Right atrium auricular region (tissue), 2 donors: ENCODE measurements around the gene CC2D2A. TPM values are rescaled to one million over a fixed set of nuclear protein-coding genes. Genes with fewer than 3 reads are reported as not detected.

Experiments
- DNase-seq: peaks from one replicate; pipeline ENCODE4 v3.0.0-alpha.2; 2019; ENCODE audit warnings: low spot score
- H3K27ac ChIP-seq, 2 donors: fragments of 200-600 bp; sonication (generic); 1 replicate in 1 of 2; 2 replicates in 1 of 2; pipeline ENCODE4 v1.5.1; 2016 to 2019
- H3K27me3 ChIP-seq, 2 donors: fragments of 200-600 bp; sonication (generic); one replicate each; pipeline versions ENCODE4 v1.5.1 to v1.6.0; 2017 to 2019
- H3K36me3 ChIP-seq: fragments of 200-600 bp; sonication (generic); one replicate; pipeline ENCODE4 v1.5.1; 2016
- H3K4me1 ChIP-seq, 2 donors: fragments of 200-600 bp; sonication (generic); one replicate each; pipeline versions ENCODE4 v1.5.1 to v1.6.0; 2017 to 2019
- H3K4me3 ChIP-seq, 2 donors: fragments of 200-600 bp; sonication (generic); 1 replicate in 1 of 2; 2 replicates in 1 of 2; pipeline ENCODE4 v1.5.1; 2017 to 2019; ENCODE audit warnings: mild to moderate bottlenecking in 1 of 2, moderate library complexity in 1 of 2
- H3K9me3 ChIP-seq, 2 donors: fragments of 200-600 bp; sonication (generic); one replicate each; pipeline ENCODE4 v1.5.1; 2019
- CTCF ChIP-seq, 2 donors: fragments of 200-600 bp; sonication (generic); IDR thresholded peaks; one replicate each; pipeline ENCODE4 v1.5.1; 2019; ENCODE audit warnings: antibody characterized with exemption in 2 of 2
- total RNA-seq, 2 donors: library from RNA; depleted of rRNA; stranded (reverse); fragments of >200 nt; gene quantifications; one replicate each; pipeline ENCODE4 v1.1.0, GENCODE V29; 2016

Gene CC2D2A
- total RNA-seq, 2 donors from 2014 or later: 6.1 to 8.0 TPM

DNA sequence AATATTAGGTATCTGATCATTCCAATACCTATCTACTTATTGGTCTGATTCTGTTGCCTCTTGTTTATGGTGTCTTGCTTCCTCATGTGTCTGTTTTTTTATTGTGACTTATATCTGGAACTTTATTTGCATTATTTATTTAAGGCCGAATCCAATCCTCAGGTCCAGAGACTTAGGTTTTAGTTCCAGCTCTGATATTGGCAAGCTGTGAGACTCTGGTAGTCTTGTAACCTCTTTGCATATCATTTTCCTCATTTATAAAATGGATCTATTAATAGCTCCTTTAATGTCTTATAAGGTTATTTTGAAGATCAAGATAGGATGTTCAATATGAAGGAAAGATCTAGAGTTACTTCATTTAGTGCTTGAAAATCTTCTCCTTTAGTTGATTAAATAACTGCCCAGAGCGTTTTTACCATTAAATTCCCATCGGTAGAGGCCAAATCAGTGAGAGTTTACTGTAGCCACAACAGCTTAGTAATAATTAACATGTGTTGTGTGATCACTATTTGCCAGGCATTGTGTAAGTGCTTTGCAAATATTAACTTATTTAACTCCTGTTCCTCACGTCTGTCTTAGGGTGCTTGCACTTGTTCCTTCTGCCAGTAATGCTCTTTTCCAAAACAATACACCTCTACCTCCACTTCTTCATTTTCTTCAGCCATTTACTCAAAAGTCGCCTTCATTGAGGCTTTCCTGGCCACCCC lies 82.2 kb downstream of the CC2D2A start:
- TF ChIP-seq CTCF (IDR thresholded peaks at IDR 0.05): no peak
- DNase-seq: no peak

DNA sequence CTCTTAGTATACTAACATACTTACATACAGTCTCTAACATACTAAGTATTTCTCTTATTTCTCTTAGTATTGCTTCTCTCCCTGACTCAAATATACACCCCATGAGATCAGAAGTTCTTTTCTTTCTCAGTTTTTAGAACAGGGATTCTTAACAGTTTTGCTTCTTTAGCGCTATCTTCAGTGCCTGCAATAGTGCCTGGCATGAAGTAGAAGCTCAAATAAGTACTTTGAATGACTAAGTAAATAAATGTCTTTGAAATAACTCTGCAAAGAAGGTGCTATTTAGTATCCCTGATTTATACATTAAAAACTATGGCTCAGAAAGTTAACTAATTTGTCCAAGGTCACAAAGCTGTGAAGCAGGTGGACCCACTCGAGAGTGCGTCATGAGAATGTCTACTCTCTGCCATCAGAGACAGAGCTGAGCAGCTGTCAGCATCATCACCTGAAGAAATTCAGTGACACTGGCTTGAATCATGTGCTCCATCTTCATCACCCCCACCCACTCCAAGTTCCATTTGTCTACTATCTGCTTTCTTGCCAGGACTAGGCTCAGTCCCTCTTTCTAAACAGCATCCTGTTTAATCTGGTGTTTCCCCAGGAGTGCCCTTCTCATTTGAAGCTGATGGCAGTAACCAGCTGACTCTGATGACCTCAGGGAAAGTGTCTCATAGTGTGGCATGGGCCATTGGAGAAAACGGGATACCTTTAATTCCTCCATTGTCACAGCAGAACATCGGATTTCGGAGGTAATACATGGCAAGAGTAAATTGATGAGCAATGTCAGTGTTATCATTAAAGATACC lies 83.1 kb downstream of the CC2D2A start:
- H3K27ac ChIP-seq: no peak overlapping the region

More for the DNA sequence above, 82.2 kb downstream of the CC2D2A start:
- Histone ChIP-seq H3K36me3 (peaks cover 5% of the 10 kb centered on the region), H3K9me3 (no peaks in the 10 kb centered on the region), H3K4me3 (no peak overlapping the region), H3K4me1 (no peaks in the 10 kb centered on the region), H3K27ac (no peak overlapping the region), H3K27me3 (no peaks in the 10 kb centered on the region)

DNA sequence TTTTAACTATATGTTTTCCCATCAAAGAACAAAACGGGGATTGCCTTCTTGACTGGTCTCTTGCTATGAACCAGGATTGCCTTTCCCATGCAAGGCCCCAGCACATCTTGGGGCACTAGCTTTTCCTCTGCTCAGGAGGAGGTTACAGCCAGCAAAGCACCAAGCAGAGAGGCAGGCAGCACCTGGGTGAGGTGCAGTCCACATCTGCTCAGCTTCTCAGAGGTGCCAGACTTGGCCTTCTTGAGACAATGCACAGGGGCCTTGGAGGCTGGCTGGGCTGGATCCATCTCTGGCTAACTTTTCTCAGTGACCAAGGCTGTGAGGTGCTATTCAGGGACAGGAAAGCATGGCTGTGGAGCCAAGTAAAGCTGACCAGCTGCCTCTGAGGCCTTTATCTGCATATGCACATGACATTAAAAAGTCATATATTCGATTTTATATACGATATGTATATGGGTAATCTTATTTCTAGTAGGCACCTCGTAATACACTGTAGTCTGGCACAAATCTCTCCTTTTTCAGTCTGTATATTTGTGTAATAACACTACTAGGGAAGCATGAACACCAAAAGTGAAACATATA lies 86.9 kb downstream of the CC2D2A start:
- Histone ChIP-seq H3K27me3 (no peaks in the 10 kb centered on the region), H3K36me3 (peaks cover 5% of the 10 kb centered on the region), H3K4me1 (no peaks in the 10 kb centered on the region), H3K9me3 (no peaks in the 10 kb centered on the region), H3K27ac (no peak overlapping the region), H3K4me3 (no peak overlapping the region)
- no peak for TF ChIP-seq CTCF (IDR thresholded peaks at IDR 0.05)
- no peak for DNase-seq

More for the DNA sequence above, 83.1 kb downstream of the CC2D2A start:
- no peaks in the 10 kb centered on the region for H3K4me1 ChIP-seq
- H3K36me3 ChIP-seq: peaks cover 5% of the 10 kb centered on the region
- H3K4me3 ChIP-seq: no peak overlapping the region
- H3K27me3 ChIP-seq: no peaks in the 10 kb centered on the region
- no peak for TF ChIP-seq CTCF (IDR thresholded peaks at IDR 0.05)
- H3K9me3 ChIP-seq: no peaks in the 10 kb centered on the region
- no peak for DNase-seq

GRCh38 chr4:15557786-15558550 lies 88.3 kb downstream of the CC2D2A start:
- no peak for DNase-seq
- no peaks in the 10 kb centered on the region for H3K9me3 ChIP-seq
- H3K27ac ChIP-seq: no peak overlapping the region
- no peaks in the 10 kb centered on the region for H3K27me3 ChIP-seq
- H3K4me1 ChIP-seq: no peaks in the 10 kb centered on the region
- peaks cover 3% of the 10 kb centered on the region for H3K36me3 ChIP-seq
- no peak overlapping the region for H3K4me3 ChIP-seq
- TF ChIP-seq CTCF (IDR thresholded peaks at IDR 0.05): no peak

- Histone ChIP-seq H3K9me3 (no peaks in the 10 kb centered on the region), H3K36me3 (peaks cover 3% of the 10 kb centered on the region), H3K27me3 (no peaks in the 10 kb centered on the region), H3K27ac (no peak overlapping the region), H3K4me3 (no peak overlapping the region), H3K4me1 (no peaks in the 10 kb centered on the region)
- DNase-seq: no peak
- no peak for TF ChIP-seq CTCF (IDR thresholded peaks at IDR 0.05)
These were observed 88.9 kb downstream of the CC2D2A start for GRCh38 chr4:15558561-15558960.
